ENCODE data around the gene TIMM44.

DNA sequence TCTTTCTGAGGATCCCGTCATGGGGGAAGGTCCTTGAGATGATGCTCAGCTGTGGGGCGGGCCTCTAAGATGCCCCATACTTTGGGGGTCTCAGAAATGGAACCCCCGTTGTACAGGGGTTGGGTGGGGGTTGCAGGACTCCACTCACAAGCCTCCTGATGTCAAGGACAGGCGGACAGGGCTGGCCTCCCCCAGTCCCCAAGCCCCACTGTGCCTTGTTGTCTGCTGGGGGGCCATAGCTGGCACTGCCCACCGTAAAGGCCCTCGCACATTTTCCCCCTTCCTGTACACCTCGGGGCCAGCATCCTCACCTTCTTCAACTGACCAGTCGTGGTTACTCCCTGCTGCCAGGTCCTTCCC is 20.6 kb downstream of the TIMM44 start:
- TF ChIP-seq, protein P1, sequence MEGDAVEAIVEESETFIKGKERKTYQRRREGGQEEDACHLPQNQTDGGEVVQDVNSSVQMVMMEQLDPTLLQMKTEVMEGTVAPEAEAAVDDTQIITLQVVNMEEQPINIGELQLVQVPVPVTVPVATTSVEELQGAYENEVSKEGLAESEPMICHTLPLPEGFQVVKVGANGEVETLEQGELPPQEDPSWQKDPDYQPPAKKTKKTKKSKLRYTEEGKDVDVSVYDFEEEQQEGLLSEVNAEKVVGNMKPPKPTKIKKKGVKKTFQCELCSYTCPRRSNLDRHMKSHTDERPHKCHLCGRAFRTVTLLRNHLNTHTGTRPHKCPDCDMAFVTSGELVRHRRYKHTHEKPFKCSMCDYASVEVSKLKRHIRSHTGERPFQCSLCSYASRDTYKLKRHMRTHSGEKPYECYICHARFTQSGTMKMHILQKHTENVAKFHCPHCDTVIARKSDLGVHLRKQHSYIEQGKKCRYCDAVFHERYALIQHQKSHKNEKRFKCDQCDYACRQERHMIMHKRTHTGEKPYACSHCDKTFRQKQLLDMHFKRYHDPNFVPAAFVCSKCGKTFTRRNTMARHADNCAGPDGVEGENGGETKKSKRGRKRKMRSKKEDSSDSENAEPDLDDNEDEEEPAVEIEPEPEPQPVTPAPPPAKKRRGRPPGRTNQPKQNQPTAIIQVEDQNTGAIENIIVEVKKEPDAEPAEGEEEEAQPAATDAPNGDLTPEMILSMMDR (optimal IDR thresholded peaks at IDR 0.05 in 1 of 3, IDR thresholded peaks at IDR 0.05 in 1 of 3, conservative IDR thresholded peaks at IDR 0.05 in 1 of 3; ENCODE audit: extremely low read depth in 1 of 3, insufficient read depth in 2 of 3, low read length in 3 of 3): no peak
- TF ChIP-seq EZH2 (IDR thresholded peaks at IDR 0.05; ENCODE audit: low read length): no peak
